Transverse colon (tissue), 4 donors: ENCODE measurements around the gene CERS4.
"Not testable (repeated sequence)": the region's sequence is repeated elsewhere in the genome, so short reads cannot be mapped to it uniquely, and the experiment has no call there.

Experiments
- EP300 ChIP-seq: sonication (generic); formaldehyde crosslinking; IDR thresholded peaks from one replicate; pipeline ENCODE4 v1.6.1; 2017; ENCODE audit warnings: antibody characterized with exemption, low read depth
- POLR2A ChIP-seq: fragments of 450-650 bp; IDR thresholded peaks from one replicate; pipeline ENCODE4 v1.6.1; 2016; ENCODE audit warnings: antibody characterized with exemption, mild to moderate bottlenecking, moderate library complexity
- POLR2AphosphoS5 ChIP-seq, 3 donors: sonication (generic); formaldehyde crosslinking; IDR thresholded peaks; one replicate each; pipeline ENCODE4 v1.6.1; 2016; ENCODE audit warnings: antibody characterized with exemption in 3 of 3
- TF ChIP-seq, protein P1 (sequence below), 5 experiments: fragments of 200-600 bp in 3 of 5; fragments of 450-650 bp in 2 of 5; sonication (generic) in 3 of 5; IDR thresholded peaks; 1 replicate in 2 of 5; 2 replicates in 3 of 5; pipeline ENCODE4 v1.5.1; 2016 to 2017; ENCODE audit warnings: antibody characterized with exemption in 5 of 5, inconsistent platforms in 3 of 5, mild to moderate bottlenecking in 2 of 5, moderate library complexity in 1 of 5

DNA sequence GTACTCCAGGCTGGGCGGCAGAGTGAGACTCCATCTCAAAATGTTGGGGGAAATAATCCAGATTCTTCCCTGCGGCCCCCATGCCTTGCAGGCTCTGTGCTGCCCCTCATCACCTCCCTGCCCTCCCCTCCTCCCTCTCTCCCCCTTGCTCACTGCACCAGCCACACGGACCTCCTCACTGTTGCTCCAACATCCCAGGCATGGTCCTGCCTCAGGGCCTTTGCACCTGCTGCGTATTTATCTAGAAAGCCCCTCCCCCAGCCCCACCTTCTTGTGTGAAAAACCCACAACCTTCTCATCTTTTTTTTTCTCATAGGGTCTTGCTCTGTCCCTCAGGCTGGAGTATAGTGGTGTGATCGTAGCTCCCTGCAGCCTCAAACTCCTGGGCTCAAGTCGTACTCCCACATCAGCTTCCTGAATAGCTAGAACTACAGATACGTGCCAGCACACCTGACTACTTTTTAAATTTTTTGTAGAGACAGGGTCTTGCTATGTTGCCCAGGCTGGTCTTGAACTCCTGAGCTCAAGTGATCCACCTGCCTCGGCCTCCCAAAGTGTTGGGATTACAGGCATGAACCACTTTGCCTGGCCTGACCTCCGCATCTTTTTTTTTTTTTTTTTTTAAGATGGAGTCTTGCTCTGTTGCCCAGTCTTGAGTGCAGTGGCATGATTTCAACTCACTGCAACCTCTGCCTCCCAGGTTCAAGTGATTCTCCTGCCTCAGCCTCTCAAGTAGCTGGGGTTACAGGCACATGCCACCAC is 38.1 kb downstream of the CERS4 start:
- TF ChIP-seq, protein P1, sequence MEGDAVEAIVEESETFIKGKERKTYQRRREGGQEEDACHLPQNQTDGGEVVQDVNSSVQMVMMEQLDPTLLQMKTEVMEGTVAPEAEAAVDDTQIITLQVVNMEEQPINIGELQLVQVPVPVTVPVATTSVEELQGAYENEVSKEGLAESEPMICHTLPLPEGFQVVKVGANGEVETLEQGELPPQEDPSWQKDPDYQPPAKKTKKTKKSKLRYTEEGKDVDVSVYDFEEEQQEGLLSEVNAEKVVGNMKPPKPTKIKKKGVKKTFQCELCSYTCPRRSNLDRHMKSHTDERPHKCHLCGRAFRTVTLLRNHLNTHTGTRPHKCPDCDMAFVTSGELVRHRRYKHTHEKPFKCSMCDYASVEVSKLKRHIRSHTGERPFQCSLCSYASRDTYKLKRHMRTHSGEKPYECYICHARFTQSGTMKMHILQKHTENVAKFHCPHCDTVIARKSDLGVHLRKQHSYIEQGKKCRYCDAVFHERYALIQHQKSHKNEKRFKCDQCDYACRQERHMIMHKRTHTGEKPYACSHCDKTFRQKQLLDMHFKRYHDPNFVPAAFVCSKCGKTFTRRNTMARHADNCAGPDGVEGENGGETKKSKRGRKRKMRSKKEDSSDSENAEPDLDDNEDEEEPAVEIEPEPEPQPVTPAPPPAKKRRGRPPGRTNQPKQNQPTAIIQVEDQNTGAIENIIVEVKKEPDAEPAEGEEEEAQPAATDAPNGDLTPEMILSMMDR (IDR thresholded peaks at IDR 0.05), result not testable (repeated sequence)
- TF ChIP-seq POLR2A; POLR2AphosphoS5 (IDR thresholded peaks at IDR 0.05); EP300: not testable (repeated sequence)
